ENCODE results near the gene EEF2K.

DNA sequence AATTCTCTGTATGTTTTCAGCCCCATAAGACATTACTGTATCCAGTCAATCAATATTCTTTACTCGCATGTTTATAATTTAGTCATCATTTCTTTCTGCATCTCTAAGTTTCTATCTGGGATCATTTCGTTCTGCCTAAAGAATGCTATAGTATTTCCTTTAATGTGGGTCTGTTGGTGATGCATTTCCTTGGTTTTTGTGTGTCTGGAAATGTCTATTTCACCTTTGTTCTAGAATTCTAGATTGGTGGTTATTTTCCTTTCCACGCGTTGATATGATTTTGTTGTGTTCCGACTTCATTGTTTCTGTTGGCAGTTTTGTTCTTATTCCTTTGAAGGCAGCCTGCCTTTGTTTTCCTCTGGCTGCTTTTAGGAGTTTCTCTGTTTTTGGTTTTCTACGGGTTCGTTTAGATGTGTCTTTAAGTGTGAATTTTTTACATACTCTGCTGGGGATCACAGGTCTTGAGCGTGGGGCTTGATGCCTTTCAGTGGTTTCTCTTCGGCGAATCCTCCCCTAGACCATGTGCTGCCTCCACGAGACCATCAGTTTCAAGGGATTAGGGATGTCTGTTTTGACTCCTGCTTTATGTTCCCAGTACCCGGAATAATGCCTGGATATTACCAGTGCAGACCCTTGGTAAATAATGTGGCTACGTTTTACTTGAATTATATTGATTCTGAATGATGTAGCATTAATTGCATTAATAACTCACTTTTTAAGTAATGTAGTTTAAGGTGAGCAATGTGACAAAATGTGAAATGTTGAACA lies 114.7 kb downstream of the EEF2K start:
- TF ChIP-seq SIN3A (IDR thresholded peaks at IDR 0.05; ENCODE audit: borderline replicate concordance, insufficient read depth, low read length) (no peak), REST (IDR thresholded peaks at IDR 0.05; ENCODE audit: insufficient read depth in 1 of 2, low read depth in 2 of 2, low read length in 2 of 2) (no peak), TAF1 (IDR thresholded peaks at IDR 0.05; ENCODE audit: borderline replicate concordance, insufficient read depth, low read length) (no peak)
